HG03135 (cell line): Measurements from ENCODE around the gene KLC3.

Source experiments
- ATAC-seq: cut with Tn5 transposase; IDR thresholded peaks from one replicate; pipeline ENCODE4 v1.9.1; 2021; ENCODE audit warnings: mild to moderate bottlenecking, moderate library complexity; ENCODE audit not compliant: unreplicated experiment

Gene KLC3

DNA sequence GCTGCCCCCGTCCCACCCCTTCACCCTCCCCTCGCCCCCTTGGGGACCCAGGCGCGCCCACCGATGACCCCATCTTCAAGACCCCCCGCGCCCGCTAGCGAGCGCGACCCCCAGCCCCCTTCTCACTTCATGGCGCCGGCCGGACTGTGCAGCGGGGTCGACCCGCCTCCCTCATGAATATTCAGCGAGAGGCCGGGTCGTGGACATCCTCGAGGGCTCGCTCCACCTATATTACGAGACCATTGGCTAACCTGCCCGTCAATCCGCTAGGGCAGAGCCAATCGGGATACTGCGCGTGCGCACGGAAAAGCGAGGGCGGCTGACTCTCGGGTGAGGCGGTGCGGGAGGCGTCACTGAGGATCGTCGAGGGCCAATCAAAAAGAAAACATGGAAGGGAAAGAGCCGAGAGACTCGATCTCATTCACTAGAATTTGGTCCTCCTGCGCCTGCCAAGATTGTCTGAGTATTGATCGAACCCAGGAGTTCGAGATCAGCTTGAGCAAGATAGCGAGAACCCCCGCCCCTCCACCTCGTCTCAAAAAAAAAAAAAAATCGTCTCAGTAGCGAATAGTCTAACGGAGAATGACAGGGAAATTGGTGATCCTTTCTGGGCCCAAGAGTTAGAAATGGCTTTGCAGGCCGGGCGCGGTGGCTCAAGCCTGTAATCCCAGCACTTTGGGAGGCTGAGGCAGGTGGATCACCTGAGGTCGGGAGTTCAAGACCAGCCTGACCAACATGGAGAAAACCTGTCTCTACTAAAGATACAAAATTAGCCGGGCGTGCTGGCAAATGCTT is 30.1 kb downstream of the KLC3 start, which contains the start of gene ERCC2:
Gene ERCC2 (minus strand): TSS at position 164 of the 795 bp plus-strand sequence. CDS start 33 bp downstream, at position 131.
- ATAC-seq, result peak; percentile 90

DNA sequence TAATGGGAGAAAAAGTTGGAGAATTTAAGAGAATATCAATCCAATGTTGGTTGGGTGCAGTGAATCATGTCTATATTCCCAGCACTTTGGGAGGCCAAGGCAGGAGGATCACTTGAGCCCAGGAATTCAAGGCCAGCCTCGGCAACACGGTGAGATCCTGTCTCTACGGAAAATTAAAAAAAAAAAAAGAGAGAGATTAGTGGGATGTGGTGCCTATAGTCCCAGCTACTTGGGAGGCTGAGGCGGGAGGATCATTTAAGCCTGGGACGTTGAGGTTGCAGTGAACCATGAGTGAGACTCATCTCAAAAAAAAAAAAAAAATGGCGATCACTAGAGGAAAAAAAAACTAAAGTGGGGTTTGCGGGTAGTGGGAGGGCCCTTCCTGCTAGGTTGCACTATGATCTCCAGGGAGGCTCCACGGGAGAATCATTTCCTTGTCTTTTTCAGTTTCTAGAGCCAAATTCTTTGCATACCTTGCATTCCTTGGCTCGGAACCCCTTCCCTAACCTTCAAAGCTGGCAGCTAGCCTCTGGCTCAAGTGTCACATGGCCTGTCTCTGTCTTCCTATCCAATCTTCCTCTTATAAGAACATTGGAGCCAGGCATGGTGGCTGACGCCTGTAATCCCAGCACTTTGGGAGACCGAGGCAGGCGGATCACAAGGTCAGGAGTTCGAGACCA is 35.6 kb downstream of the KLC3 start:
- ATAC-seq, result no peak

DNA sequence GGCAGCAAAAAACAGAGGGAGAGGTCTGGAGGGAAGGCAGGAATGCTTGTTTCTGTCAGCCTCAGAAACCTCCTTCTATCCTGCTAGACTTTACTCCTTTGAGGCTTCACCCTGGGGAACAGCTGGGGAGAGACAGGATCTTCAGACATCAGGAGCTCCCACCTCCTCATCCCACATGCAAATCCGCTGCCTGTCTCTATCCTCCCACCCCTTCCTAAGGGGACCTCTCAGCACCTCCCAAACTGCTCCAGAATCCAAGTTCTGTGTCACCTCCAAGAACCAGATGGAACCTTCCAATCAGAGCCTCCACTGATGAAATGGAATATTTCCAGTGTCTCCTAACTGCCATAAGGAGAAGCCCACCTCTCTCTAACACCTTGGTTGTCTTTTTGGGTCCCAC is 39.6 kb downstream of the KLC3 start:
- no peak for ATAC-seq

DNA sequence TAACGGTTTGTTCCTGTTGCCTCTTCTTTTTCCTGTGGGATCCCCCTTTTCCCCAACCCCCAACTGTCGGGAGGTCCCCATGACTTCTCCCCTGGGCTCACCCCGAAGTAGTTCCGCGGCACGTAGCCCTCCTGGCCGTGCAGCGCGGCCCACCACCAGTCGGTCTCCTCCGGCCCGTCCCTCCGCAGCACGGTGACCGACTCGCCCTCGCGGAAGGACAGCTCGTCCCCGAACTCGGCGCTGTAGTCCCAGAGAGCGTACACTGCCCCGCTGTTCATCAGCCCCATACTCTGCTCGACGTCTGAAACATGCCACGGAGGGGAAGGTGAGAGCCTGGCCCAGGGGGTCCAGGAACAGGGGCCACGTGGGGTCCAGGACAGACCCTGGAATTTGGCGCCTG is 41.9 kb downstream of the KLC3 start:
- ATAC-seq, result no peak

DNA sequence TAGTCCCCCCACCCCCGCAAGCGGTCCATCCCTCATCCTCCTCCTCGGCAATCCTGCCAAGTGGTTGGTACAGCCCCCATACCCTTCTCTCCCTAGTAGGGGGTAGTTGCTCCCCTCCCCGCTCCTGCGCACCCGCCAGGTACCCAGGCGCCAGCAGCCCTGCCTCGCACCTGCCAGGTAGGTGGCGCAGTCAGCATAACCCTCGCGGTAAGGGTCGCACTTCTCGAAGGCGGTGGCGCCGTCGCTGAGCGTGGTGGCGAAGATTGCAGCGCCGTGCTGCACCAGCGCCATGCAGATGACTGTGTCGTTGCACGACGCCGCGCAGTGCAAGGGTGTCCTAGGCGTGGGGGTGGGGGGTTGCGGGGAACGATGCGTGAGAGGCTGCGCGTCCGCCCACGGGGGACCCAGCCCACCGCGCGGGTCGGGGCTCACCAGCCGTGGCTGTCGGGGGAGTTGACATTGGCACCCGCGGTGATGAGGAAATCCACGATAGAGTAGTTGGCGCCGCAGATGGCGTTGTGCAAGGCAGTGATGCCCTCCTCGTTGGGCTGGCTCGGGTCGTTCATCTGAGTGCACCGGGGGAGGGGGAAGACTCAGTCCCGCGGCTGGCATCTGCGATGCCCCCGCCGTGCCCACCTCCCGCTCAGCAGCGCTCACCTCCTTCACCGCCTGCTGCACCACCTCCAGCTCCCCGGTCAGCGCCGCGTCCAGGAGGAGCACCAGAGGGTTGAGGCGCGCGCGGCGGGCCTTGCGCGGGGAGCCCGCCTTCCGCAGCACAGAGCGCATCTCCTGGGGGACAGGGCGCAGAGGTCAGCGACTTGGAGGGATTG is 45.1 kb downstream of the KLC3 start:
- ATAC-seq, result no peak

DNA sequence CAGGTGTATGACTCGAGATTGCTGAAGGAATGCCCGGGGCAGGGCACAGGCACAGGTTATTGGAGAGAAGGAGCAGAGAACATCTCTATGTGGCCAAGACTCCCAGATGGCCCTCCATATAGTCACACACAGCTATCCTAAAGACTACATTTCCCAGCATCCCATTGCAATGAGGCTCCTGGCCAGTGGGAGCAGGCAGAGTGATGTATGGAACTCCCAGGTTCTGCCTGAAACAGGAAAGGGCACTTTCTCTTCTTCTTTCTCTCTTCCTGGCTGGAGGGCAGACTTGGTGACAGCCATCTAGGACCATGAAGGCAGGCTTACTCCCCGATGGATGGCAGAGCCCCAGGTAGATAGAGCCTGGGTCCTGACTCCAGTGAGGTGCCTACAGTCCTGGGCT is 50.8 kb downstream of the KLC3 start:
- no peak for ATAC-seq

DNA sequence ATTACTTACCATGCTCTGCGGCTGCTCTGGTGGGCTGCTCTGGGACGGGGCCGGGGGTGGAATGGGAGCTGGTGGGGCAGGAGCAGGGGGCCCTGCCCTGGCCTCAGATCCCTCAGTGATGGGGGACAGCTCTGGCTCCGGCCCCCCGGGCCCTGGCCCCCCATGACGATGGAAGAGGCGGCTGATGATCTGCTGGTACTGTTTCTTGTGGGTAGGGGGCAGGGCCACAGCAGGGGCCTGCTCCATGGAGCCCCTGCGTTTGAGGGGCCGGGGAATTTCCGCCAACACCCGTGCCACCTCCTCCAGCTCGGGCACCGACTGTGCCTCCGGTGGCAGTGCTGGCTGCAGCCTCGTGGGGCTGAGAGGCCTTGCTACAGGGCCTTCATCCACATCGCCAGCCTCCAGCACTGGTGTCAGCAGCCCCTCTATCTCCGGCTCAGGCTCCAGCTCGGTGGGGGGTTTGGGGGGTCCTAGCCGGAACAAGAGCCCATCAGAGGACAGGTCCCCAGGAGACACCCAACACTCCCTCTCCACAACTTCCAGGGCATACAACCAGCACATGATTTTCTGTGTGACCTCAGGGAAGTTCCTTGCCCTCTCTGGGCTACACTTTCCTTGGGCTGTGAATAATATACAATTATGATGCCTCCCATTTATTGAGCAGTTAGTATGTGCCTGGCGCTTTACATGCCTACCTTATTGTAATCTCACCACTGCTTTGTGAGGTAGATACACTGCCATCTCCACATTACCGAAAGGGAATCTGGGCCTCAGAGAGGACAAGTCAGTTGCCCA is 51.5 kb downstream of the KLC3 start:
- no peak for ATAC-seq

DNA sequence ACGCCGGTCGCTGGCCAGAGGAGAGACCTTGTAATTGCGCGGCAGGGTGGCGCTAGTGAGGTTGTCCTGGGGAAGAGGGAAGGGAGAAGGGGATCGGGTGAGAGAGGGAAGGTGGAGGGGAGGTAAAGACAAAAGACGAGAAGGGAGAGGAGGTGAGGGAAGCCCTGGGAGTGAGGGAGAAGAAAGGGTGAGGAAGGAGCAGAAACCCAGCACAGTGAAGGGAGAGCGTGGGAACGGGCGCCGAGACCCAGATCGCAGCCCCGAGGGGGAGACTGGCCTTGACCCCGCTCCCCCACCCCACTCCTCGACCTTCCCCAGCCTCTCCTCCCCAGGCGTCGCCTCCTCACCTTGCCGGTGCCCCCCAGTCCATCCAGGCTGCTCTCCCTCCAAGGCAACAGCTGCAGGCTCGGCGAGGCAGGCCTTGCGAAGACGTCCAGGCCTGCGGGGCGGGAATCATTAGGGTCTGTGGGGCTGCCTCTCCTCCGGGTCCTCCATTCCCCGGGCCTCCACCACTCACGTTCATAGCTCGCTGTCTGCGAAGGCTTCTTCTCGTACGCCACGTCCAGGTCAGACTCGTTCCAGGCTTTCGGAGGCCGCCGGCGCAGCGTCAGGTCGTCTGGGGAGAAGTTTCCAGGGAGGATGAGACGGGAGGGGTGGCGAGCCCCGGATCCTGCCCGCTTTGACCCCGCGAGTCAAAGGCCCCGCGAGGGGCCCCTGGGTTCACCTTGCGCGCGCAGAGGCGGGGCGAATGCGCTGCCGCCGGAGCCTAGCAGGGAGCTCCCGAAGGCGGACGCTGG is 55.5 kb downstream of the KLC3 start:
- ATAC-seq, result no peak

DNA sequence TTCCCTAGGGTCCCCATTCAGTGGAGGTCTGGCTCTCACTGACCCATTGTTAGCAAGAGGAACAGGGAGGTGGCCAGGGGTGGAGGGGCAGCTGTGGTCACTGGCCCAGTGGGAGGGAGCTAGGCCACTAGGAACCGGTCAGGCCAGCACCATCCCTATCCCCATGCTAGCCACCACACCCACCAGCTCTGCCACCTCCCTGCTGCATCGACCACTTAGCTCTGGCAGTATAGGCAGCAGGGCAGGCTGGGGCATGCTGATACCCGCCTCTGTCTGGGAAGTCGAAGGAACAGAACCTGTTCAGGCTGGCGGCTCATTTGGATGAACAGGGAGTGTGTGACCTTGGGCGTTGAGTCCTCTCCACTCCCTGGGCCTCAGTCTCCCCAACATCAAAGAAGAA is 59.6 kb downstream of the KLC3 start:
- ATAC-seq, result no peak
